Gastrocnemius medialis (tissue), 4 donors: Measurements from ENCODE around the gene RAB6B. TPM values are rescaled to one million over a fixed set of nuclear protein-coding genes. Genes with fewer than 3 reads are reported as not detected.

Experiments used
- ATAC-seq, 2 donors: fragments of 150-250 bp; one replicate each; pipeline ENCODE4 v1.9.1; 2016
- DNase-seq, 2 donors: peaks; one replicate each; pipeline ENCODE4 v3.0.0-alpha.2; 2019
- H3K27ac ChIP-seq, 4 donors: fragments of 200-600 bp; sonication (generic); 1 replicate in 1 of 4; 2 replicates in 3 of 4; pipeline ENCODE4 v1.5.1; 2016 to 2018; ENCODE audit warnings: mild to moderate bottlenecking in 2 of 4, moderate library complexity in 1 of 4
- H3K27me3 ChIP-seq, 3 donors: fragments of 200-600 bp; sonication (generic) in 2 of 3; 1 replicate in 1 of 3; 2 replicates in 2 of 3; pipeline versions ENCODE4 v1.5.1 to v1.6.0; 2016 to 2019; ENCODE audit warnings: mild to moderate bottlenecking in 1 of 3, moderate library complexity in 1 of 3
- H3K36me3 ChIP-seq, 2 donors: fragments of 200-600 bp; sonication (generic) in 1 of 2; one replicate each; pipeline ENCODE4 v1.5.1; 2017 to 2018
- H3K4me1 ChIP-seq, 2 donors: fragments of 200-600 bp; sonication (generic) in 1 of 2; one replicate each; pipeline ENCODE4 v1.5.1; 2016 to 2017; ENCODE audit warnings: mild to moderate bottlenecking in 2 of 2
- H3K4me3 ChIP-seq, 4 donors: fragments of 200-600 bp; sonication (generic) in 3 of 4; 1 replicate in 1 of 4; 2 replicates in 3 of 4; pipeline ENCODE4 v1.5.1; 2016 to 2019; ENCODE audit warnings: mild to moderate bottlenecking in 2 of 4
- H3K9me3 ChIP-seq, 3 donors: fragments of 200-600 bp; sonication (generic) in 2 of 3; 1 replicate in 1 of 3; 2 replicates in 2 of 3; pipeline ENCODE4 v1.5.1; 2016 to 2019
- POLR2A ChIP-seq, 2 donors: fragments of 450-650 bp; IDR thresholded peaks; one replicate each; pipeline ENCODE4 v1.6.1; 2017; ENCODE audit warnings: antibody characterized with exemption in 2 of 2, mild to moderate bottlenecking in 2 of 2, moderate library complexity in 2 of 2
- in situ Hi-C, 4 donors: fragments of 200-750 bp; cut with MboI; loops; one replicate each; pipeline versions ENCODE4 v1.15.0 to v1.8.0; 2017; ENCODE audit warnings: low sequenced_read_pairs in 4 of 4
- intact Hi-C: fragments of 100-400 bp; cut with DNase I; formaldehyde crosslinking; loops from one replicate; pipeline ENCODE4 v1.15.1; 2023; ENCODE audit warnings: low total_unique reads
- total RNA-seq, 4 donors: library from RNA; depleted of rRNA; stranded (reverse); fragments of >200 nt; gene quantifications; one replicate each; pipeline versions ENCODE4 v1.1.0 to v1.2.3, GENCODE V29; 2016
- TF ChIP-seq, protein P1 (sequence below), 5 experiments: fragments of 450-650 bp in 3 of 5; fragments of 200-600 bp in 2 of 5; sonication (generic) in 2 of 5; IDR thresholded peaks in 4 of 5; conservative IDR thresholded peaks in 1 of 5; 1 replicate in 4 of 5; 2 replicates in 1 of 5; pipeline ENCODE4 v1.5.1; 2016 to 2019; ENCODE audit warnings: antibody characterized with exemption in 5 of 5, mild to moderate bottlenecking in 3 of 5, moderate library complexity in 3 of 5

The RAB6B gene
- total RNA-seq, 4 donors from 2014 or later: 0.31 to 1.1 (median 0.72) TPM

- Histone ChIP-seq H3K4me3 (no peak overlapping the region), H3K36me3 (no peaks in the 10 kb centered on the region), H3K9me3 (no peaks in the 10 kb centered on the region), H3K27me3 (no peaks in the 10 kb centered on the region), H3K27ac (no peak overlapping the region), H3K4me1 (no peaks in the 10 kb centered on the region)
- ATAC-seq: no peak
- TF ChIP-seq, protein P1, sequence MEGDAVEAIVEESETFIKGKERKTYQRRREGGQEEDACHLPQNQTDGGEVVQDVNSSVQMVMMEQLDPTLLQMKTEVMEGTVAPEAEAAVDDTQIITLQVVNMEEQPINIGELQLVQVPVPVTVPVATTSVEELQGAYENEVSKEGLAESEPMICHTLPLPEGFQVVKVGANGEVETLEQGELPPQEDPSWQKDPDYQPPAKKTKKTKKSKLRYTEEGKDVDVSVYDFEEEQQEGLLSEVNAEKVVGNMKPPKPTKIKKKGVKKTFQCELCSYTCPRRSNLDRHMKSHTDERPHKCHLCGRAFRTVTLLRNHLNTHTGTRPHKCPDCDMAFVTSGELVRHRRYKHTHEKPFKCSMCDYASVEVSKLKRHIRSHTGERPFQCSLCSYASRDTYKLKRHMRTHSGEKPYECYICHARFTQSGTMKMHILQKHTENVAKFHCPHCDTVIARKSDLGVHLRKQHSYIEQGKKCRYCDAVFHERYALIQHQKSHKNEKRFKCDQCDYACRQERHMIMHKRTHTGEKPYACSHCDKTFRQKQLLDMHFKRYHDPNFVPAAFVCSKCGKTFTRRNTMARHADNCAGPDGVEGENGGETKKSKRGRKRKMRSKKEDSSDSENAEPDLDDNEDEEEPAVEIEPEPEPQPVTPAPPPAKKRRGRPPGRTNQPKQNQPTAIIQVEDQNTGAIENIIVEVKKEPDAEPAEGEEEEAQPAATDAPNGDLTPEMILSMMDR (IDR thresholded peaks at IDR 0.05 in 4 of 5, conservative IDR thresholded peaks at IDR 0.05 in 1 of 5): no peak
- no peak for TF ChIP-seq POLR2A (IDR thresholded peaks at IDR 0.05)
- intact Hi-C loops: no loop called here
- in situ Hi-C loops: no loop called here
- DNase-seq: no peak
These were observed 44.3 kb downstream of the RAB6B start for GRCh38 chr3:133851266-133851906.

- DNase-seq: no peak
- H3K9me3 ChIP-seq: no peaks in the 10 kb centered on the region
- TF ChIP-seq, protein P1 (IDR thresholded peaks at IDR 0.05 in 4 of 5, conservative IDR thresholded peaks at IDR 0.05 in 1 of 5): no peak
- no peak for TF ChIP-seq POLR2A (IDR thresholded peaks at IDR 0.05)
- no peak overlapping the region for H3K4me3 ChIP-seq
- no peaks in the 10 kb centered on the region for H3K36me3 ChIP-seq
- H3K4me1 ChIP-seq: no peaks in the 10 kb centered on the region
- intact Hi-C loops (no loop called here), in situ Hi-C loops (no loop called here)
- no peak for ATAC-seq
- H3K27me3 ChIP-seq: no peaks in the 10 kb centered on the region
- no peak overlapping the region for H3K27ac ChIP-seq
These were observed 45.6 kb downstream of the RAB6B start for GRCh38 chr3:133850034-133850433.

DNA sequence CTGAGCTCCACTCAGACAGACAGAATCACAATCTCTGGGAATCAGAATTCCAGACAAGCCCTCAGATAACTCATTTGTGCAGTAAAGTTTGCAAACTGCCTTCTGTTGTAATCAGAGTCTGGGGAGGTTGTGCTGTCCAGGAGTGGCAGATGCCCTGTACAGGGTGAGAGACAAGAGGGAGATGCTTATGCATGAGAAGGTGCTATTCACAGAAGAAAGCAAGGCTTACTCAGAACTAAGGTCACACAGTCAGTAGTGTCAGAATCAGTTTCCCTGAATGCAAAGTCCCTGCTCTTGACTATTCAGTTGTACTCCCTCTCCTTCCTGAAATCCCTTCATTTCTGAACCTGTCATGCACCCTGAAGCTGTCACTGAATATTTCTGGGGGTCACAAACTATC, 46.3 kb downstream of the RAB6B start:
- no peak overlapping the region for H3K27ac ChIP-seq
- DNase-seq: no peak
- no peaks in the 10 kb centered on the region for H3K36me3 ChIP-seq
- in situ Hi-C loops: no loop called here
- intact Hi-C loops: no loop called here
- no peaks in the 10 kb centered on the region for H3K27me3 ChIP-seq
- no peak for ATAC-seq
- TF ChIP-seq POLR2A (IDR thresholded peaks at IDR 0.05): no peak
- TF ChIP-seq, protein P1 (IDR thresholded peaks at IDR 0.05 in 4 of 5, conservative IDR thresholded peaks at IDR 0.05 in 1 of 5): no peak
- no peaks in the 10 kb centered on the region for H3K4me1 ChIP-seq
- H3K4me3 ChIP-seq: no peak overlapping the region
- no peaks in the 10 kb centered on the region for H3K9me3 ChIP-seq

DNA sequence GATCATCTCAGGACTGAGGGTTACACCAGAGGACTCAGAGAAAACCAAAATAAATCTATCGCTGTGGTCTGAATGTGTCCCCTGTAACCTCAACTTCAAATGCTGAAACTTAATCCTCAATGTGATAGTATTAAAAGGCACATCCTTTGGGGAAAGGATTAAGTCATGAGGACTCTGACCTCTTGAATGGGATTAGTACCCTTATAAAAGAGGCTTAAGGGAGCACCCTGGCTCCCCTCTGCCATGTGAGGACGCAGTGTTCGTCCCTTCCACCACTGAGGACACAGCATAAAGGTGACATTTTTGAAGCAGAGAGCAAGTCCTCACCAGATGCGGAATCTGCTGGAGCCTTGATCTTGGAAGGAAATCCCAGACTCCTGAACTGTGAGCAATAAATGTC, 50.6 kb downstream of the RAB6B start:
- Histone ChIP-seq H3K9me3 (no peaks in the 10 kb centered on the region), H3K4me1 (no peaks in the 10 kb centered on the region), H3K4me3 (no peak overlapping the region), H3K27me3 (no peaks in the 10 kb centered on the region), H3K36me3 (no peaks in the 10 kb centered on the region), H3K27ac (peak overlapping the region in 2 of 4 donors; percentile 41 to 52)
- in situ Hi-C loops: no loop called here
- intact Hi-C loops: no loop called here
- ATAC-seq (no peak), DNase-seq (no peak)
- TF ChIP-seq POLR2A (IDR thresholded peaks at IDR 0.05): no peak
- TF ChIP-seq, protein P1 (IDR thresholded peaks at IDR 0.05 in 4 of 5, conservative IDR thresholded peaks at IDR 0.05 in 1 of 5): no peak

- intact Hi-C loops (no loop called here), in situ Hi-C loops (no loop called here)
- Histone ChIP-seq H3K27me3 (no peaks in the 10 kb centered on the region), H3K4me1 (no peaks in the 10 kb centered on the region), H3K9me3 (no peaks in the 10 kb centered on the region), H3K4me3 (no peak overlapping the region), H3K36me3 (no peaks in the 10 kb centered on the region), H3K27ac (peak overlapping the region in 2 of 4 donors; percentile 41 to 52)
- no peak for TF ChIP-seq POLR2A (IDR thresholded peaks at IDR 0.05)
- TF ChIP-seq, protein P1 (IDR thresholded peaks at IDR 0.05 in 4 of 5, conservative IDR thresholded peaks at IDR 0.05 in 1 of 5): no peak
- DNase-seq: no peak
- ATAC-seq: peak in 1 of 2 donors; percentile 24
These were observed 52.0 kb downstream of the RAB6B start for GRCh38 chr3:133843634-133844033.
